ENCODE data around the gene PPIP5K1. TPM values are rescaled to one million over a fixed set of nuclear protein-coding genes. Genes with fewer than 3 reads are reported as not detected.

PPIP5K1 gene
- total RNA-seq, 4 donors from 2014 or later, result 16.7 to 44.7 (median 22.1) TPM

- Histone ChIP-seq H3K27me3 (no peaks in the 10 kb centered on the region), H3K9me3 (no peaks in the 10 kb centered on the region), H3K27ac (peak overlapping the region; percentile 8 to 84 (median 79)), H3K4me3 (peak overlapping the region in 1 of 2 donors; percentile 68), H3K4me1 (peaks cover 0 to 40% (median 7%) of the 10 kb centered on the region in 3 donors), H3K36me3 (no peaks in the 10 kb centered on the region)
- WGBS, 2 donors (ENCODE audit: low coverage in 1 of 2), result 47% methylated on average over 8 of the region's 9 CpGs; no CpG with 5 or more reads in 1 of the 2 donors
- TF ChIP-seq POLR2A (IDR thresholded peaks at IDR 0.05), result no peak
- no peak for TF ChIP-seq EP300 (IDR thresholded peaks at IDR 0.05)
- TF ChIP-seq POLR2AphosphoS5 (IDR thresholded peaks at IDR 0.05), result no peak
- TF ChIP-seq CTCF (IDR thresholded peaks at IDR 0.05), result no peak
- ATAC-seq, result peak; percentile 28
Observed at GRCh38 chr15:43508991-43509659, 80.9 kb downstream of the PPIP5K1 start.

- H3K9me3 ChIP-seq, result no peaks in the 10 kb centered on the region
- H3K27me3 ChIP-seq, result no peaks in the 10 kb centered on the region
- no peak for ATAC-seq
- no peaks in the 10 kb centered on the region for H3K36me3 ChIP-seq
- no peak for TF ChIP-seq EP300 (IDR thresholded peaks at IDR 0.05)
- no peak for TF ChIP-seq POLR2AphosphoS5 (IDR thresholded peaks at IDR 0.05)
- TF ChIP-seq CTCF (IDR thresholded peaks at IDR 0.05), result no peak
- WGBS, 2 donors (ENCODE audit: low coverage in 1 of 2), result 50% methylated on average over 1 of the region's 1 CpG; no CpG with 5 or more reads in 1 of the 2 donors
- H3K27ac ChIP-seq, result peak overlapping the region in 3 of 4 donors; percentile 74 to 84 (median 84)
- no peak overlapping the region for H3K4me3 ChIP-seq
- peaks cover 0 to 34% (median 7%) of the 10 kb centered on the region in 3 donors for H3K4me1 ChIP-seq
Observed at GRCh38 chr15:43508421-43508820, 81.6 kb downstream of the PPIP5K1 start.

- H3K27me3 ChIP-seq, result no peaks in the 10 kb centered on the region
- H3K4me1 ChIP-seq, result peaks cover 0 to 23% (median 7%) of the 10 kb centered on the region in 3 donors
- WGBS, 2 donors (ENCODE audit: low coverage in 1 of 2), result no CpG with 5 or more reads among the region's 1 CpG
- no peak overlapping the region for H3K27ac ChIP-seq
- ATAC-seq, result no peak
- H3K36me3 ChIP-seq, result no peaks in the 10 kb centered on the region
- no peaks in the 10 kb centered on the region for H3K9me3 ChIP-seq
- no peak overlapping the region for H3K4me3 ChIP-seq
- TF ChIP-seq EP300 (IDR thresholded peaks at IDR 0.05) (no peak), POLR2AphosphoS5 (IDR thresholded peaks at IDR 0.05) (no peak), POLR2A (IDR thresholded peaks at IDR 0.05) (no peak), CTCF (IDR thresholded peaks at IDR 0.05) (no peak)
Observed at GRCh38 chr15:43505738-43506137, 84.3 kb downstream of the PPIP5K1 start.

GRCh38 chr15:43499635-43500034 is 90.4 kb downstream of the PPIP5K1 start:
- no peak for ATAC-seq
- Histone ChIP-seq H3K27ac (no peak overlapping the region), H3K4me3 (no peak overlapping the region), H3K9me3 (no peaks in the 10 kb centered on the region), H3K4me1 (no peaks in the 10 kb centered on the region), H3K27me3 (no peaks in the 10 kb centered on the region), H3K36me3 (no peaks in the 10 kb centered on the region)
- no peak for TF ChIP-seq CTCF (IDR thresholded peaks at IDR 0.05)
- TF ChIP-seq POLR2AphosphoS5 (IDR thresholded peaks at IDR 0.05), result no peak
- TF ChIP-seq EP300 (IDR thresholded peaks at IDR 0.05), result no peak
- TF ChIP-seq POLR2A (IDR thresholded peaks at IDR 0.05), result no peak
- 90 to 94% methylated on average over 1 of the region's 1 CpG for WGBS, 2 donors (ENCODE audit: low coverage in 1 of 2)

GRCh38 chr15:43498990-43499389 is 91.0 kb downstream of the PPIP5K1 start:
- no peaks in the 10 kb centered on the region for H3K36me3 ChIP-seq
- H3K27me3 ChIP-seq, result no peaks in the 10 kb centered on the region
- ATAC-seq, result no peak
- H3K27ac ChIP-seq, result no peak overlapping the region
- no peak overlapping the region for H3K4me3 ChIP-seq
- H3K9me3 ChIP-seq, result no peaks in the 10 kb centered on the region
- no peaks in the 10 kb centered on the region for H3K4me1 ChIP-seq
- WGBS, 2 donors (ENCODE audit: low coverage in 1 of 2), result 52 to 63% methylated on average over 3 of the region's 3 CpGs
- TF ChIP-seq CTCF (IDR thresholded peaks at IDR 0.05) (no peak), POLR2AphosphoS5 (IDR thresholded peaks at IDR 0.05) (no peak), POLR2A (IDR thresholded peaks at IDR 0.05) (no peak), EP300 (IDR thresholded peaks at IDR 0.05) (no peak)
